ENCODE measurements around the gene AURKB. TPM values are rescaled to one million over a fixed set of nuclear protein-coding genes. Genes with fewer than 3 reads are reported as not detected.

Gene AURKB
- total RNA-seq, 1 experiment from 2014 or later: 167 TPM

DNA sequence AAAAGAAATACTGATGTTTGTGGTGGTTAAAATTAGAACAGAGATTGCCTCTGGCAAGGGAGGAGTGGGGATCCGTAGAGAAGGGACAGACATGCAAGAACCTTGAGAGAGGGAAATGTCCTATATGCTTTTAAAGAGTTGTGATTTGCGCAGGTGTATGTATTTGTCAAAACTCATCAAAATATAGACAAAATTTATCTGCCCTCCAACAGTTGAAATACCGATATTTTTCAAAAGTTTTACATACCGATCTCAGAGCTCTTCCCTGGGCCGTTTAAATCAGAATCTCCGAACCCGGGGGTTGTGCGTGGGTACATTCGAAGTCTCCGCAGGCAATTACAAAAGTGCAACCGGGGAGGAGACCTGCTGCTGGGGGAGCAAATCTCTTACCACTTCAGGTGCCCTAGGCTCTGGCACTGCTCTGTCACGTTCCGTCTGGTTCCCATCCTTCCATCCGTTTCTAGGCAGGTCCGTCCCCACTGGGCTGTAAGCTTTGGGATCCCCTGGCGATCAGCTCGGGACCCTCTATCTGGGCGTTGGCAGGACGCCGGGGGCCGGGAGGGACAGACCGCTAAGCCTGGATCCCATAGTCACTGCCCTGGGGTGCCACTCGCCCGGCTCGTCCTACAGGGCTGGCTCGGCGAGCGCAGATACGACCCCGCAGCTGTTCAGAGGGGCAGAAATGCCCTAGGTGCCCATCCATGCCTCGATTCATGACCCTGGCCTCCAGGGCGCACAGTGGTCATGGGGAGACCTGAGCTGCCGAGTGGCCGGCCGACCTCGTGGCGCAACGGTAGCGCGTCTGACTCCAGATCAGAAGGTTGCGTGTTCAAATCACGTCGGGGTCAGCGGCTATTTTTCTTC lies 24.6 kb downstream of the AURKB start:
- peak overlapping the region; percentile 83 for H3K4me2 ChIP-seq
- no peaks in the 10 kb centered on the region for H3K9me3 ChIP-seq (ENCODE audit: insufficient read depth, low read depth)
- intact Hi-C loops (cut with micrococcal nuclease; ENCODE audit: unreplicated experiment): loop anchor here (2.0 to 10.0 kb wide), 2 partner anchors 29 to 199 kb away; partner anchors contain the start of gene RPL26
- H3K27ac ChIP-seq: peak overlapping the region; percentile 86
- TF ChIP-seq, protein P1, sequence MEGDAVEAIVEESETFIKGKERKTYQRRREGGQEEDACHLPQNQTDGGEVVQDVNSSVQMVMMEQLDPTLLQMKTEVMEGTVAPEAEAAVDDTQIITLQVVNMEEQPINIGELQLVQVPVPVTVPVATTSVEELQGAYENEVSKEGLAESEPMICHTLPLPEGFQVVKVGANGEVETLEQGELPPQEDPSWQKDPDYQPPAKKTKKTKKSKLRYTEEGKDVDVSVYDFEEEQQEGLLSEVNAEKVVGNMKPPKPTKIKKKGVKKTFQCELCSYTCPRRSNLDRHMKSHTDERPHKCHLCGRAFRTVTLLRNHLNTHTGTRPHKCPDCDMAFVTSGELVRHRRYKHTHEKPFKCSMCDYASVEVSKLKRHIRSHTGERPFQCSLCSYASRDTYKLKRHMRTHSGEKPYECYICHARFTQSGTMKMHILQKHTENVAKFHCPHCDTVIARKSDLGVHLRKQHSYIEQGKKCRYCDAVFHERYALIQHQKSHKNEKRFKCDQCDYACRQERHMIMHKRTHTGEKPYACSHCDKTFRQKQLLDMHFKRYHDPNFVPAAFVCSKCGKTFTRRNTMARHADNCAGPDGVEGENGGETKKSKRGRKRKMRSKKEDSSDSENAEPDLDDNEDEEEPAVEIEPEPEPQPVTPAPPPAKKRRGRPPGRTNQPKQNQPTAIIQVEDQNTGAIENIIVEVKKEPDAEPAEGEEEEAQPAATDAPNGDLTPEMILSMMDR (conservative IDR thresholded peaks at IDR 0.05): no peak
- no peak for TF ChIP-seq EZH2 (IDR thresholded peaks at IDR 0.05; ENCODE audit: low read depth)
- H3K9me2 ChIP-seq (ENCODE audit: insufficient read depth): no peaks in the 10 kb centered on the region
- H3F3A ChIP-seq (ENCODE audit: insufficient read depth, low read depth): peaks cover 24% of the 10 kb centered on the region
- 0 out of 2 replicates have a peak, but pooled peaks cover 3% of the 10 kb centered on the region for H4K20me1 ChIP-seq (ENCODE audit: insufficient read depth)
- no TSS peak for BruUV-seq (replicated peaks)
- H3K27me3 ChIP-seq (ENCODE audit: insufficient read depth, low read depth): no peaks in the 10 kb centered on the region
- H3K36me3 ChIP-seq (ENCODE audit: low read depth): no peaks in the 10 kb centered on the region
- peak overlapping the region; percentile 82 for H3K4me3 ChIP-seq
- H3K4me1 ChIP-seq (replicated peaks; ENCODE audit: insufficient read depth): peaks cover 12% of the 10 kb centered on the region
- ChIA-PET POLR2A (ENCODE audit: unreplicated experiment) (interaction anchor here (0.7 to 0.8 kb wide), 3 partner anchors 8 to 24 kb away, joined by 4 to 6 read pairs (median 4); partner anchors contain the start of gene AURKB), CTCF (interaction anchor here (0.6 kb wide), 1 partner anchor 25 kb away, joined by 3 read pairs; no protein-coding TSS in a partner anchor)
- peak overlapping the region; percentile 94 for H2AFZ ChIP-seq
- peaks cover 11% of the 10 kb centered on the region for H3K79me2 ChIP-seq (ENCODE audit: low read depth)
- DNase-seq: peak; percentile 46 to 90

DNA sequence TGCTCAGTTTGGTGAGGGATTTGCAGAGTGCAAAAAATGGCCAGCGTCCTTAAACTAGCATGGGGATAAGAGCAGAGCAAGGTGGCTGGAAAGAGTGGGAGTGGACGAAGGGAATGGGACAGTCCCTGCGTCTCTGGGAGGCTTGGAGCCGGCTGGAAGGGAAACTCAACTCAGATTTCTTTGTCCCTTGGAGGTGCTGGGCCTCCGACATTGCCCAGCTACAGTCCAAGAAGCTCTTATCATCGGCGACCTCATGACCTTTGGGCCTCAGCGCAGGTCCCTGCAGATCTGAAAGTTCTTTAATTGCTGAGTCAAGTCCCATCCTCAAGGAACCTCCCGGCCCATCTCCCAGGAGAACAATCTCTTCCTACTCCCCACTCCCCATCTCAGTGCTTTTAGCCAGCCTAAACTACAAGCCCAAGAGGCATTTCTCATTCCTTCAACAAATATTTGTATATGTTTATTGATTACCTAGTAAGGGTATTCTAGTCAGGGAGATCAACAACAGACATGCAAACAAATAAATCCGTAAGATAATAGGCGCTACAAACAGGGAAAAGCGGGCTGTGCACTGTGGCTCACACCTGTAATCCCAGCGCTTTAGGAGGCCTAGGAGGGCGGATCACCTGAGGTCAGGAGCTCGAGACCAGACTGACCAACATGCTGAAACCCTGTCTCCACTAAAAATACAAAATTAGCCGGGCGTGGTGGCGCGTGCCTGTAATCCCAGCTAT lies 33.2 kb downstream of the AURKB start:
- Histone ChIP-seq H3K4me1 (replicated peaks; ENCODE audit: insufficient read depth) (0 out of 2 replicates have a peak, but pooled peaks cover 7% of the 10 kb centered on the region), H3K79me2 (ENCODE audit: low read depth) (no peaks in the 10 kb centered on the region), H3K27me3 (ENCODE audit: insufficient read depth, low read depth) (no peaks in the 10 kb centered on the region), H3K9me3 (ENCODE audit: insufficient read depth, low read depth) (no peaks in the 10 kb centered on the region), H4K20me1 (ENCODE audit: insufficient read depth) (no peaks in the 10 kb centered on the region), H3K4me2 (peak overlapping the region; percentile 97), H3K36me3 (ENCODE audit: low read depth) (no peaks in the 10 kb centered on the region), H3K4me3 (peak overlapping the region; percentile 67), H3K9me2 (ENCODE audit: insufficient read depth) (no peaks in the 10 kb centered on the region), H2AFZ (peak overlapping the region; percentile 93), H3K27ac (no peak overlapping the region), H3F3A (ENCODE audit: insufficient read depth, low read depth) (peaks cover 20% of the 10 kb centered on the region)
- intact Hi-C loops (cut with micrococcal nuclease; ENCODE audit: unreplicated experiment): no loop called here
- TF ChIP-seq, protein P1 (conservative IDR thresholded peaks at IDR 0.05): no peak
- TF ChIP-seq EZH2 (IDR thresholded peaks at IDR 0.05; ENCODE audit: low read depth): no peak
- no TSS peak for BruUV-seq (replicated peaks)
- ChIA-PET CTCF (interaction anchor here (0.6 kb wide), 1 partner anchor 447 kb away, joined by 4 read pairs; no protein-coding TSS in a partner anchor), POLR2A (ENCODE audit: unreplicated experiment) (interaction anchor here (0.6 kb wide), 4 partner anchors 19 to 117 kb away, joined by 3 to 6 read pairs (median 5); partner anchors contain the start of gene AURKB)
- DNase-seq: no peak
